Chondrocyte (in vitro differentiated cells): Measurements from ENCODE around the gene SLC35F1. TPM values are rescaled to one million over a fixed set of nuclear protein-coding genes. Genes with fewer than 3 reads are reported as not detected.
A peak's percentile ranks its signal among the peaks of the same experiment; 100 is the strongest.

Experiments used
- DNase-seq: peaks from one replicate; pipeline ENCODE4 v3.0.0; 2021; ENCODE audit warnings: mixed read lengths, low spot score
- H3K27ac Mint-ChIP-seq: one replicate; pipeline ENCODE4 v1.8.0; 2021; ENCODE audit warnings: mild to moderate bottlenecking, moderate library complexity, mixed read lengths; ENCODE audit not compliant: unreplicated experiment
- H3K27me3 Mint-ChIP-seq: 2 replicates; pipeline ENCODE4 v1.8.0; 2021; ENCODE audit warnings: low read depth, mixed read lengths
- H3K36me3 Mint-ChIP-seq: 2 replicates; pipeline ENCODE4 v1.8.0; 2021; ENCODE audit warnings: low read depth, mixed read lengths
- H3K4me1 Mint-ChIP-seq: 2 replicates; pipeline ENCODE4 v1.8.0; 2021; ENCODE audit warnings: low read depth, mild to moderate bottlenecking, mixed read lengths
- H3K4me3 Mint-ChIP-seq: one replicate; pipeline ENCODE4 v1.8.0; 2021; ENCODE audit warnings: mild to moderate bottlenecking, moderate library complexity, mixed read lengths; ENCODE audit not compliant: unreplicated experiment
- H3K9me3 Mint-ChIP-seq: 2 replicates; pipeline ENCODE4 v1.8.0; 2021; ENCODE audit warnings: low read depth, mixed read lengths
- total RNA-seq: library from RNA; stranded (reverse); gene quantifications from 3 replicates; pipeline ENCODE4 v1.2.1, GENCODE V29; 2021
- TF ChIP-seq, protein P1 (sequence below): fragments of 200-600 bp; sonication (generic); IDR thresholded peaks from 2 replicates; pipeline ENCODE4 v1.5.0; 2021; ENCODE audit warnings: antibody characterized with exemption, mild to moderate bottlenecking, moderate library complexity

Gene SLC35F1
- total RNA-seq, 1 donor from 2014 or later, result not detected

DNA sequence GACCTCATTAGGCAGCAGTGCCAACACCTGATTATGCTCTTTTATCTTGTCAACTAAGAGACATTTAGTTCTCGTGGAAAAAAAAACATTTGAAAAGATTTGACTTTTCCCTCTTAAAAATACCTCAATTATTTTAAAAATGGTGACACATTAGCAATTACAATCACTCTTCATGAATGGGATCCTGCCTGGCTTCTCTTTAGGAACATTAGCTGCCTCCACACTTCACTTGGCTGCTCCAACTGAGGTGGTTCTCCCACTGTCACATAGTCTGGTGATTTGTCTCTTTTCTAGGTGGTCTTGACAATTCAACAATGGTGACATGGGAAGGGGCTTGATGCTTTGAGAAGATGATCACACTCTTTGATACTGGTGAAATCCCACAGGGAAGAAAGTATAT, 26.2 kb upstream of the SLC35F1 start:
- Mint-ChIP-seq H3K4me1 (no peaks in the 10 kb centered on the region), H3K27me3 (peaks cover 4% of the 10 kb centered on the region), H3K27ac (no peak overlapping the region), H3K4me3 (no peak overlapping the region), H3K36me3 (no peaks in the 10 kb centered on the region), H3K9me3 (no peaks in the 10 kb centered on the region)
- no peak for DNase-seq
- TF ChIP-seq, protein P1, sequence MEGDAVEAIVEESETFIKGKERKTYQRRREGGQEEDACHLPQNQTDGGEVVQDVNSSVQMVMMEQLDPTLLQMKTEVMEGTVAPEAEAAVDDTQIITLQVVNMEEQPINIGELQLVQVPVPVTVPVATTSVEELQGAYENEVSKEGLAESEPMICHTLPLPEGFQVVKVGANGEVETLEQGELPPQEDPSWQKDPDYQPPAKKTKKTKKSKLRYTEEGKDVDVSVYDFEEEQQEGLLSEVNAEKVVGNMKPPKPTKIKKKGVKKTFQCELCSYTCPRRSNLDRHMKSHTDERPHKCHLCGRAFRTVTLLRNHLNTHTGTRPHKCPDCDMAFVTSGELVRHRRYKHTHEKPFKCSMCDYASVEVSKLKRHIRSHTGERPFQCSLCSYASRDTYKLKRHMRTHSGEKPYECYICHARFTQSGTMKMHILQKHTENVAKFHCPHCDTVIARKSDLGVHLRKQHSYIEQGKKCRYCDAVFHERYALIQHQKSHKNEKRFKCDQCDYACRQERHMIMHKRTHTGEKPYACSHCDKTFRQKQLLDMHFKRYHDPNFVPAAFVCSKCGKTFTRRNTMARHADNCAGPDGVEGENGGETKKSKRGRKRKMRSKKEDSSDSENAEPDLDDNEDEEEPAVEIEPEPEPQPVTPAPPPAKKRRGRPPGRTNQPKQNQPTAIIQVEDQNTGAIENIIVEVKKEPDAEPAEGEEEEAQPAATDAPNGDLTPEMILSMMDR, result no peak

DNA sequence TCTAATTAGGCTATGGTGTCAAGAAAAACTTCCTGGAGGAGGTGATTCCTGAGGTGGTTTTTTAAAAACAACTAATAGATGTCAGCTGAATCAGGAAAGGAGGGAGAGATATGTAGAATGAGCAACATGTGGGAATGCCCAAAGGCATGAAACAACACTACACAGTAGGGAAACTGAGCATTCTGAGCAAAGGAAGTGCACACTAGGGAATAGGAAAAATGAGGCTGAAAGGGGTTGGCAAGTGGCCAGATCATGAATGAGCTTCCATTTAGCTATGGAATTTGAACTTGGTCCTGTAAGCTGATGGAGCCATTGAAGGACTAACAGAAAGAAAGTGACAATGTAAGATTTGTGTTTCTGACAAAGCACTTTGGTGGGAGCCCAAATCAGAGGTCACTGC, 16.9 kb upstream of the SLC35F1 start:
- Mint-ChIP-seq H3K27ac (no peak overlapping the region), H3K27me3 (peaks cover 1% of the 10 kb centered on the region), H3K36me3 (no peaks in the 10 kb centered on the region), H3K9me3 (no peaks in the 10 kb centered on the region), H3K4me3 (no peak overlapping the region), H3K4me1 (peaks cover 4% of the 10 kb centered on the region)
- DNase-seq, result no peak
- TF ChIP-seq, protein P1, result no peak

DNA sequence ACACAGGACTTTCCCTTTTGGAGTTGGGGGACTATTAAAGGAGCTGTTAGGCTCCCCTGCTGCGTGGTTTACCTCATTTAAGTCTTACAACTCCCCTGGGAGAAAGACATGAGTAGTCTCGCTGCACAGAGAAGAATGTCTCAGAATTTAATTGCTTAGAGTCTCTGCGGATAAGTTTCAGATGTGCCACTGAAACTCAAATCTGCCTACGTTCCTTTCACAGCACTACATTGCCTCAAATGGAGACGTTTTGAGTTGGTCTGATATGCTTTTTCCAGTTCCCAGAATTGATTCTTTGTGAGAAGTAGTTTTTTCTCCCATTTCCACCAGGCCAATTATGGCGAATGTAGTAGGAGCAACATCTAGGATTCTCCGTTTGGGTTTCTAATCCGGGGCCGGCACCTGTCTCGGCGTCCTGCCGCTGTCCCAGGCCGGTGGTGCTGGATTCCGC, 532 bp upstream of the SLC35F1 start:
- Mint-ChIP-seq H3K27ac (no peak overlapping the region), H3K36me3 (no peaks in the 10 kb centered on the region), H3K4me1 (peaks cover 8% of the 10 kb centered on the region), H3K9me3 (no peaks in the 10 kb centered on the region), H3K4me3 (peak overlapping the region; percentile 69), H3K27me3 (peaks cover 51% of the 10 kb centered on the region)
- TF ChIP-seq, protein P1, result no peak
- no peak for DNase-seq

DNA sequence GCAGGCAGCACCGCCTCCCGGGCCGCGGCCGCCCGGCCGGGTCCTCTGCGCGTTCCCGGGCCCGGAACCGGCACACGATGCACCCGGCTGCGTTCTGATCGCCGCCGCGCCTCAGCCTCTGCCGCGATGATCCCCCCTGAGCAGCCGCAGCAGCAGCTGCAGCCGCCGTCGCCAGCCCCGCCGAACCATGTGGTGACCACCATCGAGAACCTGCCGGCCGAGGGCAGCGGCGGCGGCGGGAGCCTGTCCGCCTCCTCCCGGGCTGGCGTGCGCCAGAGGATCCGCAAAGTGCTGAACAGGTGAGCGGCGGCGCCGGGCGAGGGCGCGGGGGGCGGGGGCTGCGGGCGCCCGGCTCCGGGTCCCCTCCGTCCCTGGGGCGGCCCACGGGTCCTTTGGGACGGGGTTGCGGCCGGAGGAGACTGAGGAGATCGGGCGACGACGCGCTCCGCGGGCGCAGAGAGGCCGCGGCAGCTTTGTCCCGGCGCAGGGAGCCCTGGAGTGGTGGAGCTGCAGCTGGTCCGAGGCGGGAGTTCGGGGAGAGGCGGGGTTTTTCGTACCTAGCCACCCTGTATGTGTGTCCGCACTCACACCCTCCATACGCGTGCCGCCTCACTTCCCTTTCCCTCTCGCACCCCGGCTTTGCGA, 659 bp downstream of the SLC35F1 start:
- Mint-ChIP-seq H3K4me3 (peak overlapping the region; percentile 54), H3K27ac (no peak overlapping the region), H3K36me3 (no peaks in the 10 kb centered on the region), H3K9me3 (no peaks in the 10 kb centered on the region), H3K27me3 (peaks cover 46% of the 10 kb centered on the region), H3K4me1 (peaks cover 8% of the 10 kb centered on the region)
- TF ChIP-seq, protein P1, result no peak
- DNase-seq, result peak; percentile 79

- Mint-ChIP-seq H3K27me3 (peaks cover 46% of the 10 kb centered on the region), H3K4me1 (peaks cover 8% of the 10 kb centered on the region), H3K36me3 (no peaks in the 10 kb centered on the region), H3K9me3 (no peaks in the 10 kb centered on the region), H3K4me3 (peak overlapping the region; percentile 42), H3K27ac (no peak overlapping the region)
- TF ChIP-seq, protein P1, result no peak
- no peak for DNase-seq
Observed at GRCh38 chr6:117908246-117909068, 1.4 kb downstream of the SLC35F1 start.
